AG04450 (cell line): ENCODE measurements around the gene GABRB2. TPM values are rescaled to one million over a fixed set of nuclear protein-coding genes. Genes with fewer than 3 reads are reported as not detected.

Experiments
- CTCF ChIA-PET: fragments of 300-600, 350-600 bp; formaldehyde crosslinking; extraction: SDS; loops from one replicate; lab custom pipeline; 2022; ENCODE audit warnings: antibody characterized with exemption, inconsistent platforms; lab: Charles Lee
- POLR2A ChIA-PET: fragments of 350-600 bp; formaldehyde crosslinking; extraction: SDS; loops from one replicate; lab custom pipeline; 2021; ENCODE audit warnings: antibody characterized with exemption, inconsistent platforms; lab: Yijun Ruan, JAX
- DNase-seq: peaks from one replicate; pipeline ENCODE4 v3.0.0-alpha.2; 2011; ENCODE audit warnings: low read depth, low spot score
- H3K27ac ChIP-seq: one replicate; pipeline ENCODE4 v1.5.1; 2012; ENCODE audit warnings: low read depth, low read length, control low read depth
- H3K27me3 ChIP-seq: one replicate; pipeline ENCODE4 v1.6.0; 2012; ENCODE audit warnings: low read length; ENCODE audit not compliant: control insufficient read depth, insufficient read depth
- H3K4me3 ChIP-seq: 2 replicates; pipeline ENCODE4 v1.5.1; 2011; ENCODE audit warnings: mild to moderate bottlenecking, low read depth, low read length, control low read depth
- H3K9me3 ChIP-seq: 2 replicates; pipeline ENCODE4 v1.5.1; 2012; ENCODE audit warnings: low read length; ENCODE audit not compliant: control insufficient read depth, insufficient read depth
- polyA plus RNA-seq: library from polyadenylated mRNA; depleted of rRNA; stranded (reverse); fragments of >200 nt; gene quantifications from 2 replicates; pipeline ENCODE4 v1.2.3, GENCODE V29; 2011
- TF ChIP-seq, protein P1 (sequence below): IDR thresholded peaks from 2 replicates; pipeline ENCODE4 v1.5.1; 2011; ENCODE audit warnings: low read depth, low read length, control low read depth, inconsistent platforms

The GABRB2 gene
- polyA plus RNA-seq, 1 experiment = not detected

DNA sequence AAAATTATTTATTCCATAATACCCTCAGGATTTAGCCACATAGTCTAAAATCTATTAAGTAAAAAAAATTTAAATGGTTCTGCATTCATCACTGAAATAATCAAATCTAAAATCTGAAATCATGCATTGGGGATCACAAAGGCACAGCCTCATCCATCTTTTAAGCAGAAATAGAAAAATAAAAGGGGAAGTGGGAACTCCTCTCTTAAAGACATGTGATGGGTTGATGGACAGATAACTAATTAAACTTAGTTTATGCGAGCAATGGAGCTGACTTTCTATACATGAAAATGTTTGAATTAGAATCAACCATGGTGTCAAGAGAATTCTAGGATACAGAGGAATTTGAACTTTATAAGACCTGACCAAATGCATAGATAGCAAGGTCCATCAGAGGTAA, 170.5 kb downstream of the GABRB2 start:
- H3K27me3 ChIP-seq = no peaks in the 10 kb centered on the region
- H3K4me3 ChIP-seq = no peak overlapping the region
- ChIA-PET POLR2A (no interaction called here), CTCF (no interaction called here)
- TF ChIP-seq, protein P1, sequence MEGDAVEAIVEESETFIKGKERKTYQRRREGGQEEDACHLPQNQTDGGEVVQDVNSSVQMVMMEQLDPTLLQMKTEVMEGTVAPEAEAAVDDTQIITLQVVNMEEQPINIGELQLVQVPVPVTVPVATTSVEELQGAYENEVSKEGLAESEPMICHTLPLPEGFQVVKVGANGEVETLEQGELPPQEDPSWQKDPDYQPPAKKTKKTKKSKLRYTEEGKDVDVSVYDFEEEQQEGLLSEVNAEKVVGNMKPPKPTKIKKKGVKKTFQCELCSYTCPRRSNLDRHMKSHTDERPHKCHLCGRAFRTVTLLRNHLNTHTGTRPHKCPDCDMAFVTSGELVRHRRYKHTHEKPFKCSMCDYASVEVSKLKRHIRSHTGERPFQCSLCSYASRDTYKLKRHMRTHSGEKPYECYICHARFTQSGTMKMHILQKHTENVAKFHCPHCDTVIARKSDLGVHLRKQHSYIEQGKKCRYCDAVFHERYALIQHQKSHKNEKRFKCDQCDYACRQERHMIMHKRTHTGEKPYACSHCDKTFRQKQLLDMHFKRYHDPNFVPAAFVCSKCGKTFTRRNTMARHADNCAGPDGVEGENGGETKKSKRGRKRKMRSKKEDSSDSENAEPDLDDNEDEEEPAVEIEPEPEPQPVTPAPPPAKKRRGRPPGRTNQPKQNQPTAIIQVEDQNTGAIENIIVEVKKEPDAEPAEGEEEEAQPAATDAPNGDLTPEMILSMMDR = no peak
- DNase-seq = no peak
- H3K9me3 ChIP-seq = no peaks in the 10 kb centered on the region
- H3K27ac ChIP-seq = no peak overlapping the region

DNA sequence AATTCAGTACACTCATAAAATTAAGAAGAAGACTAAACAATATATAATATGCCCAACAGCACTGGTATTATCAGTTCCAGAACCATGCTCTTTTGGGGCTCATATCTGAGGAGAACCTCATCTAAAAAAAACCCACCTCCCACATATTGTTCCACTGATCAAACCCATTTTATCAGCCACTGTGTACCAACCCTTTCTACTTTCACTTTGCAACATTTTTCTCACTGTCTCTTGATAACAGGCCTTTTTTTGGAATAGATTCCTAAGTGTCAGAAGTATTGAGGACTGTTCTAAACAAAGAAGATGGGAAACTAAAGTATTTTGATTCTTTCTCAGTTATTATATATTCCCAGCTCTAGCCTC, 173.2 kb downstream of the GABRB2 start:
- CTCF ChIA-PET = no interaction called here
- TF ChIP-seq, protein P1 = no peak
- H3K4me3 ChIP-seq = no peak overlapping the region
- no peak overlapping the region for H3K27ac ChIP-seq
- POLR2A ChIA-PET = no interaction called here
- no peaks in the 10 kb centered on the region for H3K9me3 ChIP-seq
- no peaks in the 10 kb centered on the region for H3K27me3 ChIP-seq
- DNase-seq = no peak

DNA sequence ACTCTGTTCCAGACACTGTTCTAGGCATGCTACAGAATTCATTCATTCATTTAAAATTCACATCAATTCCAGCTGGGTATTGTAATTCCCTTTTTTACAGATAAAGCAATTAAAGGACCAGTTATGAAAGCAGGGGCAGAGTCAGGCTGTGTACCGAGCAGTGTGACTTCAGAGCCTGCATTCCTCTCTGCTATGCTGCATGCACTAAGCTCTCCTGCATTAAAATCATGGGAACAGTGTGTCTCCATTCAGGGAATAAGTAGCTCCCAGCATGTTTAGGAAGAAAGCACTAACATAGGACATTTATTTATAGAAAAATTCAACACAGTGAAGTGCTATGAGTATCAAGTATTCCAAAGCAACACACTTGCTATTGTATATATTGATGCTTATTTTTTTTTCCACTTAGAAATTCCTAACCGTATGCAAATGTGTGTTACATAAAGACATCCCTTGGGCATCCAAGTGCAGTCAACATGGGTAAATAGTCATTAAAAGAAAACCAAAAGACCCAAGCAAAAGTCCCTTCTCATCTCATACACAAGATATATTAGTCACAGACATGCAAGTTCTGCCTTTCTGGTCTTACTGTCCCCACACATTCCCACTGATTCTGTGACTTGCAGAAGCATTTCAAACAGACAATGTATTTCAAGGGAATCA, 173.7 kb downstream of the GABRB2 start:
- ChIA-PET CTCF (no interaction called here), POLR2A (no interaction called here)
- H3K9me3 ChIP-seq = no peaks in the 10 kb centered on the region
- DNase-seq = no peak
- H3K4me3 ChIP-seq = no peak overlapping the region
- H3K27me3 ChIP-seq = no peaks in the 10 kb centered on the region
- H3K27ac ChIP-seq = no peak overlapping the region
- TF ChIP-seq, protein P1 = no peak

DNA sequence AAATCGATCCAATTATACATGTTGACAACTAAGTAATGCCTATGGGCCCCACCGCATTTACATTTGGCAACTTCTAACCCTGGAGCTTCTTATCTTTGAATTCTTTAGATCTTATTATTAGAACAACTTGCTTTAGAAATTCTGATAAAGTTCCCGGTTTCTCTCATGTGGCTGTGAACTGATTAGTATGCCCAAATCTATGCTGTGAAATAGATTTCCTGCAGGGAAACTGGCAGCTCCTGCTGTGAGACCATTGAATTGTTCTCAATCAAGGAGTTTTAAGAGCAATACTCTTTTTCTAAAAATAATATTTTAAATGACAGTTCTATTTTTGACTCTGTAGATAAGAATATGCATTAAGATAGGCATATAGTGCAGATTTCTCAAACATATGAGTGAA, 177.5 kb downstream of the GABRB2 start:
- H3K27ac ChIP-seq = no peak overlapping the region
- TF ChIP-seq, protein P1 = no peak
- H3K9me3 ChIP-seq = no peaks in the 10 kb centered on the region; the same call in 1 of the 2 replicates
- no peaks in the 10 kb centered on the region for H3K27me3 ChIP-seq
- POLR2A ChIA-PET = no interaction called here
- CTCF ChIA-PET = no interaction called here
- no peak for DNase-seq
- no peak overlapping the region for H3K4me3 ChIP-seq

DNA sequence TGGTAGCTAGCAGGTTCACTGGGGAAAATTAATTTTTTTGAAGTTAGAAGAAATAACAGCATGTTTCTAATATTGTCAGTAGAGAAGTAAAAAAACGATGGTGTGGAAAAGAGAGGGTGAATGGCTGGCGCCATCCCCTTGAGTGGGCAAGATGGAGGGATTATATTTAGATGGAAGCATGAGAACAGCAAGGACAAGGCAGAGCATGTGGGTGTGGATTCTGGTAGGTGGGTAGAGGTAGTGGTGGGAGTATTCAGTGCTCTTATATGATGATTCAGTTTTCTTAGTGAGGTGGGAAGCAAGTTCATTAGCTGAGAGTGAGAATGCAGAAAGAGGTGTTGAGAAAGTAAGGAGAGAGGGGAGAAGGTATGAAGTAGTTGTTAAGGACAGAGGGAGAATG, 188.1 kb downstream of the GABRB2 start:
- H3K4me3 ChIP-seq = no peak overlapping the region
- POLR2A ChIA-PET = no interaction called here
- H3K9me3 ChIP-seq = no peaks in the 10 kb centered on the region
- H3K27ac ChIP-seq = no peak overlapping the region
- H3K27me3 ChIP-seq = no peaks in the 10 kb centered on the region
- DNase-seq = no peak
- CTCF ChIA-PET = no interaction called here
- TF ChIP-seq, protein P1 = no peak
